SU-DHL-6 (cell line): ENCODE data around the gene CHSY1.

Experiments used
- H2AFZ ChIP-seq: fragments of 200-600 bp; sonication (generic); 2 replicates; pipeline ENCODE4 v1.6.1; 2014; ENCODE audit warnings: low read depth, mild to moderate bottlenecking, moderate library complexity, mixed read lengths, antibody characterized with exemption, low read length; ENCODE audit not compliant: severe bottlenecking
- H3F3A ChIP-seq: fragments of 200-600 bp; shearing (Covaris generic); 2 replicates; pipeline ENCODE4 v1.6.0; 2016; ENCODE audit warnings: antibody characterized with exemption, mild to moderate bottlenecking; ENCODE audit not compliant: insufficient read depth
- H3K27ac ChIP-seq: fragments of 200-600 bp; sonication (generic); 2 replicates; pipeline ENCODE4 v1.5.1; 2016; ENCODE audit warnings: low read depth, mild to moderate bottlenecking, low read length, moderate library complexity, mixed read lengths
- H3K27me3 ChIP-seq: fragments of 200-600 bp; sonication (generic), shearing (Covaris generic); 2 replicates; pipeline ENCODE4 v1.6.0; 2014; ENCODE audit warnings: mild to moderate bottlenecking, low read length
- H3K36me3 ChIP-seq: fragments of 200-600 bp; sonication (generic); 2 replicates; pipeline ENCODE4 v1.6.1; 2014; ENCODE audit warnings: mild to moderate bottlenecking, low read length, mixed read lengths
- H3K4me2 ChIP-seq: fragments of 300-600, 200-600 bp; shearing (Covaris generic), sonication (generic); 2 replicates; pipeline ENCODE4 v1.6.0; 2014; ENCODE audit warnings: low read length, low read depth, mild to moderate bottlenecking; ENCODE audit not compliant: poor library complexity, severe bottlenecking
- H3K4me3 ChIP-seq: fragments of 200-600 bp; sonication (generic); 2 replicates; pipeline ENCODE4 v1.5.1; 2014; ENCODE audit warnings: antibody characterized with exemption, low read length, mild to moderate bottlenecking, mixed read lengths; ENCODE audit not compliant: insufficient read depth, poor library complexity, severe bottlenecking
- H3K79me2 ChIP-seq: fragments of 200-600 bp; sonication (generic); 2 replicates; pipeline ENCODE4 v1.6.1; 2014; ENCODE audit warnings: mild to moderate bottlenecking, low read length, moderate library complexity; ENCODE audit not compliant: insufficient read depth
- H3K9ac ChIP-seq: fragments of 200-600 bp; sonication (generic); 2 replicates; pipeline ENCODE4 v1.7.0; 2014; ENCODE audit warnings: mild to moderate bottlenecking, low read length
- H3K9me2 ChIP-seq: fragments of 200-600 bp; sonication (generic); replicated peaks from 2 replicates; pipeline ENCODE4 v1.6.1; 2014; ENCODE audit warnings: low read length; ENCODE audit not compliant: insufficient read depth
- H3K9me3 ChIP-seq: fragments of 200-600 bp; sonication (generic); 2 replicates; pipeline ENCODE4 v1.6.1; 2014; ENCODE audit warnings: low read length, mixed read lengths; ENCODE audit not compliant: insufficient read depth
- H4K20me1 ChIP-seq: fragments of 200-600 bp; sonication (generic); 2 replicates; pipeline ENCODE4 v1.6.1; 2014; ENCODE audit warnings: low read depth, mild to moderate bottlenecking, antibody characterized with exemption, low read length, moderate library complexity, mixed read lengths
- CTCF ChIP-seq: fragments of 200-600 bp; sonication (generic); IDR thresholded peaks from one replicate; pipeline ENCODE4 v1.5.1; 2017; ENCODE audit warnings: antibody characterized with exemption, mild to moderate bottlenecking, low read length, moderate library complexity; ENCODE audit not compliant: insufficient read depth, poor library complexity, severe bottlenecking
- EZH2phosphoT487 ChIP-seq: fragments of 200-600 bp; sonication (generic), shearing (Covaris generic); conservative IDR thresholded peaks from 2 replicates; pipeline ENCODE4 v1.6.1; 2018; ENCODE audit warnings: mild to moderate bottlenecking, antibody characterized with exemption, low read length, moderate library complexity, mixed read lengths

Gene CHSY1

GRCh38 chr15:101206176-101206591, 45.7 kb downstream of the CHSY1 start:
- no peak overlapping the region for H3K9ac ChIP-seq
- no peak overlapping the region for H2AFZ ChIP-seq
- no peaks in the 10 kb centered on the region for H3K27me3 ChIP-seq
- no peaks in the 10 kb centered on the region for H3K36me3 ChIP-seq
- no peaks in the 10 kb centered on the region for H3K9me2 ChIP-seq
- H3K27ac ChIP-seq, result no peak overlapping the region
- no peaks in the 10 kb centered on the region for H3K9me3 ChIP-seq
- TF ChIP-seq EZH2phosphoT487, result no peak
- TF ChIP-seq CTCF, result no peak
- H4K20me1 ChIP-seq, result peaks cover 21% of the 10 kb centered on the region; the same call in 1 of the 2 replicates
- peaks cover 8% of the 10 kb centered on the region; the same call in 1 of the 2 replicates for H3F3A ChIP-seq
- peaks cover 68% of the 10 kb centered on the region for H3K79me2 ChIP-seq
- no peak overlapping the region for H3K4me2 ChIP-seq
- no peak overlapping the region for H3K4me3 ChIP-seq

GRCh38 chr15:101204739-101205535, 46.9 kb downstream of the CHSY1 start:
- Histone ChIP-seq H3K9me3 (no peaks in the 10 kb centered on the region), H3K4me2 (no peak overlapping the region), H3K27ac (no peak overlapping the region), H3F3A (no peaks in the 10 kb centered on the region; the same call in 1 of the 2 replicates), H3K4me3 (no peak overlapping the region), H3K9ac (no peak overlapping the region), H2AFZ (no peak overlapping the region), H3K79me2 (peaks cover 62% of the 10 kb centered on the region), H3K9me2 (no peaks in the 10 kb centered on the region), H4K20me1 (peaks cover 14% of the 10 kb centered on the region; the same call in 1 of the 2 replicates), H3K36me3 (no peaks in the 10 kb centered on the region), H3K27me3 (no peaks in the 10 kb centered on the region)
- TF ChIP-seq CTCF, result no peak
- TF ChIP-seq EZH2phosphoT487, result no peak

GRCh38 chr15:101203607-101204189, 48.1 kb downstream of the CHSY1 start:
- H3K9me2 ChIP-seq, result no peaks in the 10 kb centered on the region
- H3K4me2 ChIP-seq, result no peak overlapping the region
- no peaks in the 10 kb centered on the region for H3K9me3 ChIP-seq
- H3K4me3 ChIP-seq, result no peak overlapping the region
- H3K79me2 ChIP-seq, result peaks cover 60% of the 10 kb centered on the region
- H3K36me3 ChIP-seq, result no peaks in the 10 kb centered on the region
- H3K27me3 ChIP-seq, result no peaks in the 10 kb centered on the region
- H3K9ac ChIP-seq, result no peak overlapping the region
- H3K27ac ChIP-seq, result no peak overlapping the region
- TF ChIP-seq EZH2phosphoT487 (no peak), CTCF (no peak)
- no peak overlapping the region for H2AFZ ChIP-seq
- no peaks in the 10 kb centered on the region for H3F3A ChIP-seq
- H4K20me1 ChIP-seq, result peaks cover 7% of the 10 kb centered on the region; the same call in 1 of the 2 replicates
